ENCODE results near the gene GCA.

GCA gene

GRCh38 chr2:162343824-162344616 lies at the start of gene GCA:
GCA (plus strand) TSS chr2:162344132; CDS start chr2:162344249, 117 bp downstream.
- DNase-seq (ENCODE audit: low spot score), result peak; percentile 96

GRCh38 chr2:162295009-162295408 lies 48.9 kb upstream of the GCA start:
- no peak for DNase-seq (ENCODE audit: low spot score)

GRCh38 chr2:162297925-162298552 lies 45.9 kb upstream of the GCA start:
- DNase-seq (ENCODE audit: low spot score), result peak; percentile 38

GRCh38 chr2:162298669-162299335 lies 45.1 kb upstream of the GCA start:
- no peak for DNase-seq (ENCODE audit: low spot score)

- DNase-seq (ENCODE audit: low spot score), result no peak
Measured at GRCh38 chr2:162300266-162300665, 43.7 kb upstream of the GCA start.

GRCh38 chr2:162301151-162301804 lies 42.7 kb upstream of the GCA start:
- DNase-seq (ENCODE audit: low spot score), result peak; percentile 22

- DNase-seq (ENCODE audit: low spot score), result no peak
Measured at GRCh38 chr2:162301877-162302276, 42.1 kb upstream of the GCA start.

GRCh38 chr2:162305901-162306300 lies 38.0 kb upstream of the GCA start:
- DNase-seq (ENCODE audit: low spot score), result no peak

- DNase-seq (ENCODE audit: low spot score), result no peak
Measured at GRCh38 chr2:162308747-162309503, 35.0 kb upstream of the GCA start.

- DNase-seq (ENCODE audit: low spot score), result no peak
Measured at GRCh38 chr2:162312853-162313252, 31.1 kb upstream of the GCA start.

- DNase-seq (ENCODE audit: low spot score), result no peak
Measured at GRCh38 chr2:162315938-162316337, 28.0 kb upstream of the GCA start.

- no peak for DNase-seq (ENCODE audit: low spot score)
Measured at GRCh38 chr2:162316590-162316989, 27.3 kb upstream of the GCA start.

GRCh38 chr2:162317058-162317742 lies 26.7 kb upstream of the GCA start:
- no peak for DNase-seq (ENCODE audit: low spot score)

- DNase-seq (ENCODE audit: low spot score), result no peak
Measured at GRCh38 chr2:162317861-162318327, 26.0 kb upstream of the GCA start.

GRCh38 chr2:162318328-162319180 lies 25.4 kb upstream of the GCA start, which contains the start of gene IFIH1:
IFIH1 (minus strand) TSS chr2:162318684; CDS start chr2:162318307, 377 bp downstream.
- DNase-seq (ENCODE audit: low spot score), result peak; percentile 58

GRCh38 chr2:162320864-162321517 lies 22.9 kb upstream of the GCA start:
- no peak for DNase-seq (ENCODE audit: low spot score)

GRCh38 chr2:162324953-162325352 lies 19.0 kb upstream of the GCA start:
- DNase-seq (ENCODE audit: low spot score), result no peak

GRCh38 chr2:162327134-162327769 lies 16.7 kb upstream of the GCA start:
- peak; percentile 18 for DNase-seq (ENCODE audit: low spot score)

- no peak for DNase-seq (ENCODE audit: low spot score)
Measured at GRCh38 chr2:162327806-162328205, 16.1 kb upstream of the GCA start.

Measured in iPS-NIHi11 (cell line).